Coronary artery (tissue), 2 donors: Measurements from ENCODE around the gene TRUB1.

Experiments used
- DNase-seq: peaks from one replicate; pipeline ENCODE4 v3.0.0-alpha.2; 2017; ENCODE audit warnings: low spot score
- H3K27ac ChIP-seq, 2 donors: fragments of 200-600 bp; sonication (generic); one replicate each; pipeline ENCODE4 v1.5.1; 2016 to 2019
- H3K4me3 ChIP-seq: fragments of 200-600 bp; sonication (generic); 2 replicates; pipeline ENCODE4 v1.5.1; 2016; ENCODE audit warnings: mild to moderate bottlenecking, moderate library complexity
- TF ChIP-seq, protein P1 (sequence below): fragments of 200-600 bp; sonication (generic); IDR thresholded peaks from one replicate; pipeline ENCODE4 v1.5.1; 2019; ENCODE audit warnings: antibody characterized with exemption

The TRUB1 gene

DNA sequence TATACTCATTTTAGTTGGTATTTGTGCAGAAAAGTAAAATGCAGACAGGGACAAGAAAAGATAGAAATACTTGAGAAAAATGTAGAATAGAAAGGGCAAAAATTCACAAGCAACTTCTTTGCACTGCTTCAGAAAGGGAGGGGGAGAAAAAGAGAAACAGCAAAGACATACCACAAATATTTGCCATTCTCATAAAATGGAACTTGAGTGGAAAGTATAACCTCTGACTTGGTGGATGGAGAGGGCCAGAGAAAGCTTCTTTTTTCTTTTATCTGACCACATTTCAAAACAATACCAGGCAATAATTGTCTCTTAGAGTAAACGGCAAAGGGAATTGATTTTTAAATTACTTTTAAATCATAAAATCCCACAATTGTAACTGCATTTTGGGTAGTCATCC is 35.8 kb upstream of the TRUB1 start:
- H3K4me3 ChIP-seq: no peak overlapping the region

GRCh38 chr10:114905450-114905849 is 32.5 kb upstream of the TRUB1 start:
- Histone ChIP-seq H3K27ac (no peak overlapping the region), H3K4me3 (no peak overlapping the region)
- no peak for DNase-seq
- TF ChIP-seq, protein P1, sequence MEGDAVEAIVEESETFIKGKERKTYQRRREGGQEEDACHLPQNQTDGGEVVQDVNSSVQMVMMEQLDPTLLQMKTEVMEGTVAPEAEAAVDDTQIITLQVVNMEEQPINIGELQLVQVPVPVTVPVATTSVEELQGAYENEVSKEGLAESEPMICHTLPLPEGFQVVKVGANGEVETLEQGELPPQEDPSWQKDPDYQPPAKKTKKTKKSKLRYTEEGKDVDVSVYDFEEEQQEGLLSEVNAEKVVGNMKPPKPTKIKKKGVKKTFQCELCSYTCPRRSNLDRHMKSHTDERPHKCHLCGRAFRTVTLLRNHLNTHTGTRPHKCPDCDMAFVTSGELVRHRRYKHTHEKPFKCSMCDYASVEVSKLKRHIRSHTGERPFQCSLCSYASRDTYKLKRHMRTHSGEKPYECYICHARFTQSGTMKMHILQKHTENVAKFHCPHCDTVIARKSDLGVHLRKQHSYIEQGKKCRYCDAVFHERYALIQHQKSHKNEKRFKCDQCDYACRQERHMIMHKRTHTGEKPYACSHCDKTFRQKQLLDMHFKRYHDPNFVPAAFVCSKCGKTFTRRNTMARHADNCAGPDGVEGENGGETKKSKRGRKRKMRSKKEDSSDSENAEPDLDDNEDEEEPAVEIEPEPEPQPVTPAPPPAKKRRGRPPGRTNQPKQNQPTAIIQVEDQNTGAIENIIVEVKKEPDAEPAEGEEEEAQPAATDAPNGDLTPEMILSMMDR: no peak

More for the DNA sequence above, 35.8 kb upstream of the TRUB1 start:
- no peak overlapping the region for H3K27ac ChIP-seq
- no peak for DNase-seq
- TF ChIP-seq, protein P1: no peak

GRCh38 chr10:114906981-114907380 is 31.0 kb upstream of the TRUB1 start:
- DNase-seq: no peak
- Histone ChIP-seq H3K4me3 (no peak overlapping the region), H3K27ac (no peak overlapping the region)
- TF ChIP-seq, protein P1: no peak

GRCh38 chr10:114908896-114909295 is 29.1 kb upstream of the TRUB1 start:
- H3K4me3 ChIP-seq: no peak overlapping the region
- TF ChIP-seq, protein P1: no peak

DNA sequence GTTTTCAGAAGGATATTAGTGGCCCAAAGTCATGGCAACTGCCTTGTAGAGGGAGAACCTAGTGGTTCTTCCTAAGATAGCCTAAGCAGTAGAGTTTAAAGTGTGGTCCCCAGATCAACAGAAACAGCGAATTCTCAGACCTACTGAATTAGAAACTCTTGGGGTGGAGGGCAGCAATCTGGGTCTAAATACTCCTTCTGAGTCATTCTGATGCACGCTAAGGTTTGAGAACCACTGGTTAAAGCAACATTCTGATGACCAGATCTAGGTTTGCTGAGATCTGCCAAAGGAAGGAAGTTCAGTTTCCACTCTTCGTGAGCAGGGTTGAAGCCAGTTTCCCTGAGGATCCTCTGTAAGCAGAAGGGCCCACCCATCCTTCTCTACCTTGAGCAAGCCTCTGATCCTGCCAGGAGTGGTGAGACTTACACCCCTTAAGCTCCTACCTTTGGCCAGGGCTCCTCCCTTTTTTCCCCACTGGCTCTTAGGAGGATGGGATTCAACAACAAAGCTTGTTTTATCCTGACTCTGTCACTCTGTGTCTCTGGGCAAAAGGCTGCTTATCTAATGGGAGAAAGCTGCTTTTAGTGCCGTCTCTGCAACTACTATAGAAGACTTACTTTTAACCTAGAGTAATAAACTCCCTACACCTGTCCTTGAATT is 26.8 kb upstream of the TRUB1 start:
- Histone ChIP-seq H3K4me3 (no peak overlapping the region), H3K27ac (no peak overlapping the region)
- TF ChIP-seq, protein P1: no peak
- no peak for DNase-seq

More at GRCh38 chr10:114908896-114909295, 29.1 kb upstream of the TRUB1 start:
- no peak overlapping the region for H3K27ac ChIP-seq
- DNase-seq: no peak

DNA sequence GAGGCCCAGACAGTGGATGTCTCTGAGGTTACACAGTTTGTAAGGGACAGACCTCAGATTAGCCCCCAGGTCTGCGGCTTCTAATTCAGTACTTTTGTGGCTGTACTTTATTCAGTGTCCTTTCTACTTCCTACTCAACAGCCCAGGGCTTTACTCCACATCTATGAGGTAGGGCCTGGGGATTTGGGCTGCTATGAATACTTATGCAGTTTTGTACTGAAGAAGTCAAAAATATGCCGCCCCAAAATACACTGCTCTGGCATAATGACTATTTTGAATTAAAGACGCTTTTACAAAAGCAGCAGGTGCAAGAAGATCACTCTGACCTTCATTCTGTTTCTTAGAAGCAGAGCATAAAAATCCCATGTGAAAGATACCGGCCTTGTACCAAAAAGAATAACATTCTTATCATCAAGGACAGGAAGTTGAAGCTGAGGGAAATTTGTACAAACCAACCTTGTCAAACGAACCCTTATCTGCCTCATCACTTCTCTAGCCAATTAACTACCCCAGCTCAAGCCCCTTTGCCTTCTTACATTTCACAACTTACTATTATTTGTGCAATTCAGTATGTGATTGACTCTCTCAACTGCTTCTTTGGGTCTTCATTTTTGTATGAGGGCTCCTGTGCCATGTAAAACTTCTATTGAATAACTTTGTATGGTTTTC is 26.1 kb upstream of the TRUB1 start:
- no peak for DNase-seq
- Histone ChIP-seq H3K4me3 (no peak overlapping the region), H3K27ac (no peak overlapping the region)
- TF ChIP-seq, protein P1: no peak

GRCh38 chr10:114912470-114912859 is 25.5 kb upstream of the TRUB1 start:
- no peak overlapping the region for H3K4me3 ChIP-seq
- TF ChIP-seq, protein P1: no peak
- no peak overlapping the region for H3K27ac ChIP-seq
- DNase-seq: no peak
